Measurements from ENCODE around the gene PLAGL1.

GRCh38 chr6:143939364-143939763 lies 68.7 kb downstream of the PLAGL1 start:
- TF ChIP-seq CTCF (IDR thresholded peaks at IDR 0.05; ENCODE audit: low read length) (no peak), EZH2 (IDR thresholded peaks at IDR 0.05; ENCODE audit: borderline replicate concordance, low read length) (no peak)
